ENCODE measurements around the gene LRRTM4. TPM values are rescaled to one million over a fixed set of nuclear protein-coding genes. Genes with fewer than 3 reads are reported as not detected.
A peak's percentile ranks its signal among the peaks of the same experiment; 100 is the strongest.

LRRTM4 gene
- total RNA-seq, 1 donor from 2014 or later: 18.6 TPM

GRCh38 chr2:77421971-77422370 is 100.2 kb downstream of the LRRTM4 start:
- no peak for TF ChIP-seq CTCF (IDR thresholded peaks at IDR 0.05; ENCODE audit: partially characterized antibody, unreplicated experiment)
- H3K4me3 Mint-ChIP-seq (ENCODE audit: unreplicated experiment): no peak overlapping the region
- no peak for DNase-seq
- no peak overlapping the region for H3K27ac Mint-ChIP-seq (ENCODE audit: unreplicated experiment)
- H3K4me1 Mint-ChIP-seq (ENCODE audit: low read depth, unreplicated experiment): no peaks in the 10 kb centered on the region
- H3K36me3 Mint-ChIP-seq (ENCODE audit: unreplicated experiment): no peaks in the 10 kb centered on the region
- H3K27me3 Mint-ChIP-seq (ENCODE audit: unreplicated experiment): no peaks in the 10 kb centered on the region
- H3K9me3 Mint-ChIP-seq (ENCODE audit: unreplicated experiment): no peaks in the 10 kb centered on the region

- TF ChIP-seq CTCF (IDR thresholded peaks at IDR 0.05; ENCODE audit: partially characterized antibody, unreplicated experiment): no peak
- Mint-ChIP-seq H3K9me3 (ENCODE audit: unreplicated experiment) (no peaks in the 10 kb centered on the region), H3K27ac (ENCODE audit: unreplicated experiment) (no peak overlapping the region), H3K27me3 (ENCODE audit: unreplicated experiment) (no peaks in the 10 kb centered on the region), H3K4me3 (ENCODE audit: unreplicated experiment) (no peak overlapping the region), H3K4me1 (ENCODE audit: low read depth, unreplicated experiment) (no peaks in the 10 kb centered on the region), H3K36me3 (ENCODE audit: unreplicated experiment) (no peaks in the 10 kb centered on the region)
- DNase-seq: no peak
Measured at GRCh38 chr2:77418537-77418936, 103.6 kb downstream of the LRRTM4 start.

GRCh38 chr2:77404189-77404588 is 118.0 kb downstream of the LRRTM4 start:
- Mint-ChIP-seq H3K27ac (ENCODE audit: unreplicated experiment) (no peak overlapping the region), H3K27me3 (ENCODE audit: unreplicated experiment) (no peaks in the 10 kb centered on the region), H3K9me3 (ENCODE audit: unreplicated experiment) (no peaks in the 10 kb centered on the region), H3K36me3 (ENCODE audit: unreplicated experiment) (no peaks in the 10 kb centered on the region), H3K4me1 (ENCODE audit: low read depth, unreplicated experiment) (peaks cover 13% of the 10 kb centered on the region), H3K4me3 (ENCODE audit: unreplicated experiment) (no peak overlapping the region)
- no peak for TF ChIP-seq CTCF (IDR thresholded peaks at IDR 0.05; ENCODE audit: partially characterized antibody, unreplicated experiment)
- no peak for DNase-seq

GRCh38 chr2:77398970-77399600 is 123.1 kb downstream of the LRRTM4 start:
- Mint-ChIP-seq H3K27me3 (ENCODE audit: unreplicated experiment) (no peaks in the 10 kb centered on the region), H3K4me3 (ENCODE audit: unreplicated experiment) (no peak overlapping the region), H3K36me3 (ENCODE audit: unreplicated experiment) (no peaks in the 10 kb centered on the region), H3K9me3 (ENCODE audit: unreplicated experiment) (no peaks in the 10 kb centered on the region), H3K4me1 (ENCODE audit: low read depth, unreplicated experiment) (peaks cover 22% of the 10 kb centered on the region), H3K27ac (ENCODE audit: unreplicated experiment) (no peak overlapping the region)
- no peak for DNase-seq
- peak; percentile 42 for TF ChIP-seq CTCF (IDR thresholded peaks at IDR 0.05; ENCODE audit: partially characterized antibody, unreplicated experiment)

GRCh38 chr2:77397763-77398162 is 124.4 kb downstream of the LRRTM4 start:
- Mint-ChIP-seq H3K4me3 (ENCODE audit: unreplicated experiment) (no peak overlapping the region), H3K36me3 (ENCODE audit: unreplicated experiment) (no peaks in the 10 kb centered on the region), H3K27me3 (ENCODE audit: unreplicated experiment) (no peaks in the 10 kb centered on the region), H3K9me3 (ENCODE audit: unreplicated experiment) (no peaks in the 10 kb centered on the region), H3K27ac (ENCODE audit: unreplicated experiment) (no peak overlapping the region), H3K4me1 (ENCODE audit: low read depth, unreplicated experiment) (peaks cover 24% of the 10 kb centered on the region)
- no peak for DNase-seq
- no peak for TF ChIP-seq CTCF (IDR thresholded peaks at IDR 0.05; ENCODE audit: partially characterized antibody, unreplicated experiment)

All from glutamatergic neuron (in vitro differentiated cells).